Measurements from ENCODE around the gene ZMYM1. TPM values are rescaled to one million over a fixed set of nuclear protein-coding genes. Genes with fewer than 3 reads are reported as not detected.

The ZMYM1 gene
- total and polyA plus RNA-seq, 2 of the 8 experiments (the other 6 are each of a cell fraction or from before 2014, with no cell fraction given), result 10.0 to 41.3 TPM

GRCh38 chr1:35122311-35122710 is 43.1 kb downstream of the ZMYM1 start (continued):
- TF ChIP-seq CHD7 (IDR thresholded peaks at IDR 0.05; ENCODE audit: insufficient replicate concordance, low read length) (no peak), TCF12 (IDR thresholded peaks at IDR 0.05; ENCODE audit: low read depth, low read length) (no peak), CHD1 (IDR thresholded peaks at IDR 0.05; ENCODE audit: low read depth, low read length) (no peak), USF2 (IDR thresholded peaks at IDR 0.05; ENCODE audit: low read length) (no peak), ATF2 (IDR thresholded peaks at IDR 0.05; ENCODE audit: low read length) (no peak), RNF2 (IDR thresholded peaks at IDR 0.05; ENCODE audit: borderline replicate concordance, low read depth, low read length, missing control alignments, poor library complexity, severe bottlenecking) (no peak), RXRA (IDR thresholded peaks at IDR 0.05; ENCODE audit: insufficient read depth, low read depth, low read length) (no peak), ASH2L (IDR thresholded peaks at IDR 0.05; ENCODE audit: low read length) (no peak)
